HG03280 (cell line): ENCODE data around the gene HHATL.

Source experiments
- ATAC-seq: cut with Tn5 transposase; IDR thresholded peaks from one replicate; pipeline ENCODE4 v1.9.1; 2021; ENCODE audit warnings: mild to moderate bottlenecking, moderate library complexity; ENCODE audit not compliant: unreplicated experiment

HHATL gene

GRCh38 chr3:42713747-42714146 is 11.1 kb upstream of the HHATL start:
- no peak for ATAC-seq

GRCh38 chr3:42712688-42713372 is 10.2 kb upstream of the HHATL start:
- ATAC-seq, result no peak

- no peak for ATAC-seq
Observed at GRCh38 chr3:42712344-42712648, 9.7 kb upstream of the HHATL start.

GRCh38 chr3:42711491-42712343 is 9.1 kb upstream of the HHATL start:
- no peak for ATAC-seq

GRCh38 chr3:42710323-42711021 is 7.9 kb upstream of the HHATL start:
- ATAC-seq, result no peak

- ATAC-seq, result no peak
Observed at GRCh38 chr3:42709621-42710020, 7.0 kb upstream of the HHATL start.

GRCh38 chr3:42708611-42709151 is 6.1 kb upstream of the HHATL start:
- ATAC-seq, result no peak

- no peak for ATAC-seq
Observed at GRCh38 chr3:42707620-42708355, 5.2 kb upstream of the HHATL start.

- no peak for ATAC-seq
Observed at GRCh38 chr3:42706721-42707619, 4.4 kb upstream of the HHATL start.

- no peak for ATAC-seq
Observed at GRCh38 chr3:42705962-42706585, 3.5 kb upstream of the HHATL start.

- no peak for ATAC-seq
Observed at GRCh38 chr3:42705058-42705767, 2.6 kb upstream of the HHATL start.

GRCh38 chr3:42704136-42704841 is 1.7 kb upstream of the HHATL start:
- ATAC-seq, result no peak

GRCh38 chr3:42703695-42704025 is 1.1 kb upstream of the HHATL start:
- ATAC-seq, result no peak

GRCh38 chr3:42702982-42703694 is 540 bp upstream of the HHATL start:
- no peak for ATAC-seq

GRCh38 chr3:42701371-42702065 is 1.1 kb downstream of the HHATL start:
- ATAC-seq, result no peak

GRCh38 chr3:42700366-42701288 is 2.0 kb downstream of the HHATL start:
- no peak for ATAC-seq
